Heart right ventricle (tissue), 16 donors: Measurements from ENCODE around the gene CLCN1. TPM values are rescaled to one million over a fixed set of nuclear protein-coding genes. Genes with fewer than 3 reads are reported as not detected.
A peak's percentile ranks its signal among the peaks of the same experiment; 100 is the strongest.

Source experiments
- ATAC-seq, 8 donors: fragments of 200-7000 bp; cut with Tn5 transposase; one replicate each; pipeline ENCODE4 v1.9.1; 2020; ENCODE audit warnings: mild to moderate bottlenecking in 8 of 8, moderate library complexity in 8 of 8, moderate number of reproducible peaks in 1 of 8
- DNase-seq, 2 donors: peaks; one replicate each; pipeline ENCODE4 v3.0.0-alpha.2; 2020
- H3K27ac ChIP-seq, 10 donors: fragments of 200-600 bp; sonication (generic) in 2 of 10; one replicate each; pipeline versions ENCODE4 v1.5.0 to v1.8.0; 2020 to 2022; ENCODE audit warnings: mild to moderate bottlenecking in 3 of 10
- H3K27me3 ChIP-seq, 7 donors: fragments of 200-600 bp; one replicate each; pipeline ENCODE4 v1.8.0; 2021 to 2022; ENCODE audit warnings: mild to moderate bottlenecking in 2 of 7
- H3K36me3 ChIP-seq, 9 donors: fragments of 200-600 bp; sonication (generic) in 1 of 9; one replicate each; pipeline versions ENCODE4 v1.5.0 to v1.8.0; 2020 to 2022; ENCODE audit warnings: mild to moderate bottlenecking in 2 of 9
- H3K4me1 ChIP-seq, 9 donors: fragments of 200-600 bp; sonication (generic) in 1 of 9; one replicate each; pipeline versions ENCODE4 v1.5.0 to v1.8.0; 2020 to 2022; ENCODE audit warnings: mild to moderate bottlenecking in 4 of 9
- H3K4me3 ChIP-seq, 10 donors: fragments of 200-600 bp; sonication (generic) in 2 of 10; one replicate each; pipeline versions ENCODE4 v1.5.0 to v1.8.0; 2020 to 2022; ENCODE audit warnings: mild to moderate bottlenecking in 7 of 10, moderate library complexity in 2 of 10
- H3K9me3 ChIP-seq, 11 donors: fragments of 200-600 bp in 10 of 11; sonication (generic) in 2 of 11; one replicate each; pipeline versions ENCODE4 v1.5.0 to v1.8.0; 2013 to 2022; ENCODE audit warnings: mild to moderate bottlenecking in 2 of 11, control low read depth in 1 of 11, moderate library complexity in 1 of 11
- WGBS, 2 donors: extraction: QIAGEN DNeasy Blood & Tissue Kit; methylation state at CpG; one replicate each; pipeline ENCODE4 v1.1.7; 2013; ENCODE audit warnings: inconsistent platforms in 1 of 2; 5-methylcytosine and 5-hydroxymethylcytosine counted together
- intact Hi-C, 10 donors: fragments of 100-400 bp; cut with DNase I; formaldehyde crosslinking; loops; one replicate each; pipeline versions ENCODE4 v1.11.1 to v1.14.2; 2022
- polyA plus RNA-seq, 2 donors: library from polyadenylated mRNA; stranded (reverse); fragments of 200-250 nt; gene quantifications; one replicate each; pipeline ENCODE4 v1.2.3, GENCODE V29; 2013
- total RNA-seq, 10 donors: library from RNA; stranded (reverse); fragmentation: NEBNext Ultra II Directional in 3 of 10; extraction: Animal tissue kit (Norgen Biotek cat#: 25700) in 3 of 10; gene quantifications; one replicate each; pipeline versions ENCODE4 v1.2.1 to v1.2.4, GENCODE V29; 2021 to 2023
- TF ChIP-seq, protein P1 (sequence below), 9 donors: fragments of 200-600 bp; sonication (generic) in 2 of 9; IDR thresholded peaks; one replicate each; pipeline versions ENCODE4 v1.5.0 to v1.8.0; 2021 to 2022; ENCODE audit warnings: antibody characterized with exemption in 9 of 9, mild to moderate bottlenecking in 5 of 9, moderate library complexity in 1 of 9
- donor health status: Arrhythmogenic right ventricular cardiomyopathy.
- donor health status: ischemic (EF 13 %, LVEDD 7.1; RV severe dilation, severe dysfunction).
- donor health status: healthy with polysubstance abuse.
- donor health status: DM: no; HTN: yes; CAD: no.
- donor health status: DM: no; HTN: no; CAD: no.
- donor health status: ischemic (EF 25% LVEDD 6.9; RV normal size, moderate dysfunction).
- donor health status: ischemic (EF 25% LVEDD 5.7; RV mildly dilated, moderate dysfunction).
- donor health status: healthy.
- donor health status: DM: yes; HTN: yes; CAD: no.
- donor health status: Ischemic cardiomyopathy.
- donor health status: ischemic (EF 35%, LVEDD 5.7; RV mildly dilated, moderate dysfunction).
- donor health status: nonischemic (EF 11% LVEDD 7.7; RV severe dilation, severe dysfunction).
- donor health status: DM: yes; HTN: yes; CAD: no.
- donor health status: PGD.
- donor health status: ischemic (EF 29% LVEDD 5.4; RV normal size, mild dysfunction).
- donor health status: nonischemic (EF 23%, LVEDD 6.1; RV moderate dilation, normal function).

Gene CLCN1
- total and polyA plus RNA-seq, 12 donors, result 0.01 TPM; not detected in 11

DNA sequence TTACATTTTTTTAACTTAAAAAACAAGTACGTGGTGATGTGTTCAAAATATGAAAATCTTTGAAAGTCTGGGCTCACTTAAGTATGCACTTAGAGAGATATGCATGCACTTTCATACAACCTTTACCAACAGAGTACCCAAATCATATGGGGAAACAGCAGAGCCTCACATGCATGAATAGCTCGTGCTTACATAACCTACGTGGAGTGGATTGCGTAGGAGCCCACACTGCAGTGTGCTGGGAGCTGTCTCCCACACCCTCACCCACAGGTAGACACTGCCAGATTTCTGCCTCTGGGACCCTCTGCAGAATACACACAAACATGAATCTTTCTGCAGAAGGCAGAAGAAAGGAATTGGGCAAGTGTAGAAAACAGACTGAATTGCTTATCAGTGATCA, 581 bp downstream of the CLCN1 start:
- Histone ChIP-seq H3K4me3 (no peak overlapping the region), H3K36me3 (no peaks in the 10 kb centered on the region), H3K4me1 (peaks cover 0 to 17% (median 0%) of the 10 kb centered on the region in 9 donors), H3K27ac (no peak overlapping the region), H3K9me3 (no peaks in the 10 kb centered on the region), H3K27me3 (no peaks in the 10 kb centered on the region)
- ATAC-seq (no peak), DNase-seq (no peak)
- 87 to 90% methylated on average over 4 of the region's 4 CpGs for WGBS, 2 donors
- intact Hi-C loops, result loop anchor here in 1 of 10 donors (10.0 kb wide), 1 partner anchor 98 kb away; no protein-coding TSS in a partner anchor
- TF ChIP-seq, protein P1, sequence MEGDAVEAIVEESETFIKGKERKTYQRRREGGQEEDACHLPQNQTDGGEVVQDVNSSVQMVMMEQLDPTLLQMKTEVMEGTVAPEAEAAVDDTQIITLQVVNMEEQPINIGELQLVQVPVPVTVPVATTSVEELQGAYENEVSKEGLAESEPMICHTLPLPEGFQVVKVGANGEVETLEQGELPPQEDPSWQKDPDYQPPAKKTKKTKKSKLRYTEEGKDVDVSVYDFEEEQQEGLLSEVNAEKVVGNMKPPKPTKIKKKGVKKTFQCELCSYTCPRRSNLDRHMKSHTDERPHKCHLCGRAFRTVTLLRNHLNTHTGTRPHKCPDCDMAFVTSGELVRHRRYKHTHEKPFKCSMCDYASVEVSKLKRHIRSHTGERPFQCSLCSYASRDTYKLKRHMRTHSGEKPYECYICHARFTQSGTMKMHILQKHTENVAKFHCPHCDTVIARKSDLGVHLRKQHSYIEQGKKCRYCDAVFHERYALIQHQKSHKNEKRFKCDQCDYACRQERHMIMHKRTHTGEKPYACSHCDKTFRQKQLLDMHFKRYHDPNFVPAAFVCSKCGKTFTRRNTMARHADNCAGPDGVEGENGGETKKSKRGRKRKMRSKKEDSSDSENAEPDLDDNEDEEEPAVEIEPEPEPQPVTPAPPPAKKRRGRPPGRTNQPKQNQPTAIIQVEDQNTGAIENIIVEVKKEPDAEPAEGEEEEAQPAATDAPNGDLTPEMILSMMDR (IDR thresholded peaks at IDR 0.05), result no peak

DNA sequence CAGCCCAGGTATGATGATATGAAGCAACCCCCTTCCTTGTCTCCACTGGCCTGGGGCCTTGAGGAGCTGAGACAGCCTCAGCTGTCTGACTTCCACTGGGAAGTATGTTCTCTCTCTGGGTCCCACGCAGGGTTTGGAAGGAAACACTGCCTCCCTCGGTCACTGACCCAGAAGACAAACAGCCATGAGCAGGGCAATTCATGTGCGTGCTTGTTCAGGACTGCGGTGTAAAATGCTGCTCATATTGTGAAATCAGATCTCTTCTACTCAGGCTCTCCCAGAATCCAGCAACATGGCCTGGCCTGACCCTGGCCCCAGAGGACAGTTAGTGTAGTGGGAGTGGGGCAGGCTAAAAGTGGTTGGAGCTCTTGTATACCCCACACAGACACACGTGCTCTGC, 2.8 kb downstream of the CLCN1 start:
- Histone ChIP-seq H3K36me3 (no peaks in the 10 kb centered on the region), H3K4me1 (peaks cover 0 to 27% (median 3%) of the 10 kb centered on the region in 9 donors), H3K4me3 (no peak overlapping the region), H3K27ac (peak overlapping the region in 3 of 10 donors; percentile 23 to 61 (median 39)), H3K9me3 (no peaks in the 10 kb centered on the region), H3K27me3 (no peaks in the 10 kb centered on the region)
- intact Hi-C loops, result loop anchor here in 1 of 10 donors (10.0 kb wide), 1 partner anchor 96 kb away; no protein-coding TSS in a partner anchor
- peak in 1 of 2 donors; percentile 17 for DNase-seq
- WGBS, 2 donors, result 48 to 52% methylated on average over 5 of the region's 5 CpGs
- peak; percentile 35 to 75 (median 50) for ATAC-seq
- TF ChIP-seq, protein P1 (IDR thresholded peaks at IDR 0.05), result peak in 2 of 9 donors; percentile 11 to 13

DNA sequence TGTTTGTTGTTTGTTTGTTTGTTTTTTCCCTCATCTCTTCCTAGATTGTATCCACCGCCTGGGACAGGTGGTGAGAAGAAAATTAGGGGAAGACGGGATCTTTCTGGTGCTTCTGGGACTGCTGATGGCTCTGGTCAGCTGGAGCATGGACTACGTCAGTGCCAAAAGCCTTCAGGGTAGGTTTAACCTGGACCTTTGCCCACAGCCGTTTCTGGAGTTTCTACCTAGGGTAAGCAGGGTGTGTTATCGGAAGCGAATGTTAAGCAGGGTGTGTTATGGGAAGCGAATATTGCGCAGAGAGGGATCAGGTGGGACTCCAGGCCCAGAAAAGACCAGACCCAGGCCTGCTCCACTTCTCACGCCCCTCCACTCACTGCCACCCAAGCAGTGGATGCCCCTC, 4.7 kb downstream of the CLCN1 start:
- intact Hi-C loops, result loop anchor here in 2 of 10 donors (10.0 kb wide), 2 partner anchors 54 to 94 kb away; no protein-coding TSS in a partner anchor

DNA sequence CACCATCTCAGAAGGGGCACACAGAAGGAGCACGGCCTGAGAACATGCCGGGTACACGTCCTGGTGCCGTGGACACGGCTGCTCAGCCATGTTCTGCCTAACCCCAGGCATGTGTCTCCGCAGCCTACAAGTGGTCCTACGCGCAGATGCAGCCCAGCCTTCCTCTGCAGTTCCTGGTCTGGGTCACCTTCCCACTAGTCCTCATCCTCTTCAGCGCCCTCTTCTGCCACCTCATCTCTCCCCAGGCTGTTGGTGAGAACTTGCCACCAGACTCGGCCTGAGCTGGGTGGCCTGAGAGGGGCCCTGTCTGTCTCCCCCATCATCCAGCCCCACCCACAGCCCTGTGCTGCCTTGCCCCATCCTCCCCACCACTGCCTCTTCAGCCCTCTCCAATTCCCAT, 5.3 kb downstream of the CLCN1 start:
- ATAC-seq (no peak), DNase-seq (no peak)
- H3K27ac ChIP-seq, result no peak overlapping the region
- 96 to 97% methylated on average over 10 of the region's 10 CpGs for WGBS, 2 donors
- intact Hi-C loops, result loop anchor here in 2 of 10 donors (10.0 kb wide), 2 partner anchors 54 to 94 kb away; no protein-coding TSS in a partner anchor
- no peak overlapping the region for H3K4me3 ChIP-seq
- no peaks in the 10 kb centered on the region for H3K36me3 ChIP-seq
- no peaks in the 10 kb centered on the region for H3K27me3 ChIP-seq
- H3K9me3 ChIP-seq, result no peaks in the 10 kb centered on the region
- TF ChIP-seq, protein P1 (IDR thresholded peaks at IDR 0.05), result no peak
- H3K4me1 ChIP-seq, result peaks cover 0 to 15% (median 6%) of the 10 kb centered on the region in 9 donors

More for the DNA sequence above, 4.7 kb downstream of the CLCN1 start:
- Histone ChIP-seq H3K4me3 (no peak overlapping the region), H3K4me1 (peaks cover 0 to 18% (median 6%) of the 10 kb centered on the region in 9 donors), H3K27ac (no peak overlapping the region), H3K36me3 (no peaks in the 10 kb centered on the region), H3K9me3 (no peaks in the 10 kb centered on the region), H3K27me3 (no peaks in the 10 kb centered on the region)
- ATAC-seq (no peak), DNase-seq (no peak)
- TF ChIP-seq, protein P1 (IDR thresholded peaks at IDR 0.05), result no peak
- WGBS, 2 donors, result 71 to 76% methylated on average over 9 of the region's 9 CpGs
